ENCODE data around the gene LAMTOR3. TPM values are rescaled to one million over a fixed set of nuclear protein-coding genes. Genes with fewer than 3 reads are reported as not detected.
"Not testable (repeated sequence)": the region's sequence is repeated elsewhere in the genome, so short reads cannot be mapped to it uniquely, and the experiment has no call there.

The LAMTOR3 gene
- total RNA-seq, 1 experiment from 2014 or later = 30.6 TPM

- no peaks in the 10 kb centered on the region for H3K79me1 ChIP-seq (ENCODE audit: insufficient read depth, low read depth, low read length, poor library complexity, severe bottlenecking)
- no peak for TF ChIP-seq CTCF (conservative IDR thresholded peaks at IDR 0.05)
- no peaks in the 10 kb centered on the region; the same call in 1 of the 2 replicates for H3K27me3 Mint-ChIP-seq (ENCODE audit: low read depth)
- H3K27ac ChIP-seq (ENCODE audit: insufficient read length, low read depth, low read length) = no peak overlapping the region
- H2BK12ac ChIP-seq (ENCODE audit: insufficient read length, low read depth, low read length) = no peak overlapping the region
- no peak overlapping the region for H3K18ac ChIP-seq (ENCODE audit: insufficient read length, low read depth, low read length)
- no peak overlapping the region for H4K91ac ChIP-seq (ENCODE audit: insufficient read length, low read depth, low read length)
- H2BK20ac ChIP-seq (ENCODE audit: low read depth, low read length, poor library complexity, severe bottlenecking) = no peak overlapping the region
- no peaks in the 10 kb centered on the region for H3K4me1 Mint-ChIP-seq
- no peak overlapping the region for H3K14ac ChIP-seq (ENCODE audit: insufficient read depth, low read length)
- H4K8ac ChIP-seq (replicated peaks; ENCODE audit: insufficient read length, low read depth, low read length) = no peak overlapping the region
- H3K4me1 ChIP-seq (ENCODE audit: insufficient read depth, low read length) = no peaks in the 10 kb centered on the region
- no peak overlapping the region for H3K4ac ChIP-seq (ENCODE audit: low read depth, low read length)
- no peak for DNase-seq
- no peak overlapping the region for H3K4me2 ChIP-seq (ENCODE audit: insufficient read depth, insufficient read length, low read length)
- H3K9me3 ChIP-seq (ENCODE audit: control insufficient read depth, low read depth, low read length) = no peaks in the 10 kb centered on the region
- no peak overlapping the region for H4K5ac ChIP-seq (ENCODE audit: insufficient read length, low read depth, low read length)
- H3K23me2 ChIP-seq (ENCODE audit: insufficient read length, low read depth, low read length, poor library complexity, severe bottlenecking) = no peaks in the 10 kb centered on the region
- H2BK5ac ChIP-seq (ENCODE audit: insufficient read length, low read length) = no peak overlapping the region
- no peak overlapping the region for H3K23ac ChIP-seq (ENCODE audit: insufficient read length, low read depth, low read length)
- H3K79me2 ChIP-seq (ENCODE audit: insufficient read depth, low read length) = no peaks in the 10 kb centered on the region
- no peak overlapping the region for H2AFZ ChIP-seq (ENCODE audit: low read length)
- H3K9ac ChIP-seq (ENCODE audit: extremely low read depth, insufficient read length, low read length) = no peak overlapping the region
- no peak overlapping the region for H2BK120ac ChIP-seq (ENCODE audit: low read depth, low read length, poor library complexity, severe bottlenecking)
- no peaks in the 10 kb centered on the region for H4K20me1 ChIP-seq (ENCODE audit: control insufficient read depth, insufficient read depth, insufficient read length)
- H3K27me3 ChIP-seq (ENCODE audit: insufficient read depth, low read length) = no peaks in the 10 kb centered on the region
- H2BK15ac ChIP-seq (ENCODE audit: low read depth, low read length) = no peak overlapping the region
- no peaks in the 10 kb centered on the region for H3K36me3 Mint-ChIP-seq (ENCODE audit: insufficient read depth in 1 of 3, low read depth in 3 of 3)
- H3K4me3 Mint-ChIP-seq = no peak overlapping the region
- H2AK5ac ChIP-seq (ENCODE audit: insufficient read length, low read length) = no peak overlapping the region
- H3T11ph ChIP-seq (ENCODE audit: low read length) = no peak overlapping the region
- H3K27ac Mint-ChIP-seq = no peak overlapping the region
- H3K56ac ChIP-seq (ENCODE audit: insufficient read length, low read depth, low read length) = no peak overlapping the region
- no peaks in the 10 kb centered on the region for H3K9me3 Mint-ChIP-seq
Measured at GRCh38 chr4:99832321-99832720, 61.9 kb downstream of the LAMTOR3 start.

- H3K27ac ChIP-seq (ENCODE audit: insufficient read length, low read depth, low read length); H3K14ac ChIP-seq (ENCODE audit: insufficient read depth, low read length); H2BK15ac ChIP-seq (ENCODE audit: low read depth, low read length); H3T11ph ChIP-seq (ENCODE audit: low read length); H3K4me1 Mint-ChIP-seq; H2BK12ac ChIP-seq (ENCODE audit: insufficient read length, low read depth, low read length); H4K91ac ChIP-seq (ENCODE audit: insufficient read length, low read depth, low read length); H3K56ac ChIP-seq (ENCODE audit: insufficient read length, low read depth, low read length); H2BK5ac ChIP-seq (ENCODE audit: insufficient read length, low read length); H3K27me3 Mint-ChIP-seq (ENCODE audit: low read depth); H3K9me3 ChIP-seq (ENCODE audit: control insufficient read depth, low read depth, low read length); H3K4me3 Mint-ChIP-seq; H3K4me2 ChIP-seq (ENCODE audit: insufficient read depth, insufficient read length, low read length); H3K4me1 ChIP-seq (ENCODE audit: insufficient read depth, low read length); H4K8ac ChIP-seq (replicated peaks; ENCODE audit: insufficient read length, low read depth, low read length); H4K5ac ChIP-seq (ENCODE audit: insufficient read length, low read depth, low read length); H3K79me2 ChIP-seq (ENCODE audit: insufficient read depth, low read length); H4K20me1 ChIP-seq (ENCODE audit: control insufficient read depth, insufficient read depth, insufficient read length); H2AFZ ChIP-seq (ENCODE audit: low read length); H3K4ac ChIP-seq (ENCODE audit: low read depth, low read length); H2AK5ac ChIP-seq (ENCODE audit: insufficient read length, low read length); H3K9ac ChIP-seq (ENCODE audit: extremely low read depth, insufficient read length, low read length); H2BK120ac ChIP-seq (ENCODE audit: low read depth, low read length, poor library complexity, severe bottlenecking); H3K18ac ChIP-seq (ENCODE audit: insufficient read length, low read depth, low read length); H3K27me3 ChIP-seq (ENCODE audit: insufficient read depth, low read length); H3K23me2 ChIP-seq (ENCODE audit: insufficient read length, low read depth, low read length, poor library complexity, severe bottlenecking); H2BK20ac ChIP-seq (ENCODE audit: low read depth, low read length, poor library complexity, severe bottlenecking); H3K36me3 Mint-ChIP-seq (ENCODE audit: insufficient read depth in 1 of 3, low read depth in 3 of 3); H3K23ac ChIP-seq (ENCODE audit: insufficient read length, low read depth, low read length); H3K9me3 Mint-ChIP-seq; DNase-seq; H3K79me1 ChIP-seq (ENCODE audit: insufficient read depth, low read depth, low read length, poor library complexity, severe bottlenecking): not testable (repeated sequence)
- no CpG with 5 or more reads among the region's 5 CpGs for WGBS (ENCODE audit: extremely low coverage, insufficient read length, low lambda C conversion rate)
- H3K27ac Mint-ChIP-seq = 0 out of 7 replicates have a peak overlapping the region, but pooled peaks of 1 of the 3 experiments have one; percentile 48
Measured at GRCh38 chr4:99830051-99830450, 64.2 kb downstream of the LAMTOR3 start.

Measured in H9 (cell line).